ENCODE data around the gene LASP1.

Gene LASP1

DNA sequence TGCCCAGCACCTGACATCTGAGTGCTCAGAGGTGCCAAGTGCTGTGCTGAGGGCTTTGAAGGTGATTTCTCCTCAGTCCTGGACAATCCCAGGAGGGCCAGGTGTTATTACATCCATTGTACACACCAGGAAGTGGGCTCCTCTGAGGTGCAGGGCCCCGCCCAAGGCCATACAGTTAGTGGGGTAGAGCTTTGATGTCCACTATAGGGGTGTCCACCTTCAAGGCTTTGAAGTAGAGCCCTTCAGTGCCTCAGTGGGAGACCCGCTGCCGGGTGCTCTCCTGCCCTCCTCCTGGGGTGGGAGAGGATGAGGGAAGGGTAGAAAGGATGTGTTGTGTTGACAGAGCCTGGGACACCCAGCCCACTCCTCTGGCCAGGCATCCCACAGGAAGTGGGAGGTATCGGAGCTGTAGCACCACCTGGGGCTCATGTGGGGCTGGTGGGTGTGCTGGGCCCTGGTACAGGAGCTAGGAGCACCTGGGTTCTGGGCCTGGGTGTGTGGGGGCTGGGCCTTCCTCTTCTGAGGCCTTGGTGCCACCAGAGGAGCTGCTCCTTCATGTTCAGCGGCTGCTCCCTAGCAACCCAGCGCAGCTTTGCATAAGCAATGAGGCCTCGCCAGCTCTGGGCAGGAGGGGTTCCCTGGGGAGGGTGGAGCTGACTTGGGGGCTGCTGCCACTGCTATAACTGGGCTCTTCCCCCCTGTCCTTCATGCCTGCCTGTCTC lies 7.4 kb downstream of the LASP1 start:
- TF ChIP-seq, protein P1, sequence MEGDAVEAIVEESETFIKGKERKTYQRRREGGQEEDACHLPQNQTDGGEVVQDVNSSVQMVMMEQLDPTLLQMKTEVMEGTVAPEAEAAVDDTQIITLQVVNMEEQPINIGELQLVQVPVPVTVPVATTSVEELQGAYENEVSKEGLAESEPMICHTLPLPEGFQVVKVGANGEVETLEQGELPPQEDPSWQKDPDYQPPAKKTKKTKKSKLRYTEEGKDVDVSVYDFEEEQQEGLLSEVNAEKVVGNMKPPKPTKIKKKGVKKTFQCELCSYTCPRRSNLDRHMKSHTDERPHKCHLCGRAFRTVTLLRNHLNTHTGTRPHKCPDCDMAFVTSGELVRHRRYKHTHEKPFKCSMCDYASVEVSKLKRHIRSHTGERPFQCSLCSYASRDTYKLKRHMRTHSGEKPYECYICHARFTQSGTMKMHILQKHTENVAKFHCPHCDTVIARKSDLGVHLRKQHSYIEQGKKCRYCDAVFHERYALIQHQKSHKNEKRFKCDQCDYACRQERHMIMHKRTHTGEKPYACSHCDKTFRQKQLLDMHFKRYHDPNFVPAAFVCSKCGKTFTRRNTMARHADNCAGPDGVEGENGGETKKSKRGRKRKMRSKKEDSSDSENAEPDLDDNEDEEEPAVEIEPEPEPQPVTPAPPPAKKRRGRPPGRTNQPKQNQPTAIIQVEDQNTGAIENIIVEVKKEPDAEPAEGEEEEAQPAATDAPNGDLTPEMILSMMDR (IDR thresholded peaks at IDR 0.05; ENCODE audit: insufficient read depth, missing control alignments): no peak
- FAIRE-seq (no peak), DNase-seq (ENCODE audit: insufficient read length, low spot score) (no peak)

DNA sequence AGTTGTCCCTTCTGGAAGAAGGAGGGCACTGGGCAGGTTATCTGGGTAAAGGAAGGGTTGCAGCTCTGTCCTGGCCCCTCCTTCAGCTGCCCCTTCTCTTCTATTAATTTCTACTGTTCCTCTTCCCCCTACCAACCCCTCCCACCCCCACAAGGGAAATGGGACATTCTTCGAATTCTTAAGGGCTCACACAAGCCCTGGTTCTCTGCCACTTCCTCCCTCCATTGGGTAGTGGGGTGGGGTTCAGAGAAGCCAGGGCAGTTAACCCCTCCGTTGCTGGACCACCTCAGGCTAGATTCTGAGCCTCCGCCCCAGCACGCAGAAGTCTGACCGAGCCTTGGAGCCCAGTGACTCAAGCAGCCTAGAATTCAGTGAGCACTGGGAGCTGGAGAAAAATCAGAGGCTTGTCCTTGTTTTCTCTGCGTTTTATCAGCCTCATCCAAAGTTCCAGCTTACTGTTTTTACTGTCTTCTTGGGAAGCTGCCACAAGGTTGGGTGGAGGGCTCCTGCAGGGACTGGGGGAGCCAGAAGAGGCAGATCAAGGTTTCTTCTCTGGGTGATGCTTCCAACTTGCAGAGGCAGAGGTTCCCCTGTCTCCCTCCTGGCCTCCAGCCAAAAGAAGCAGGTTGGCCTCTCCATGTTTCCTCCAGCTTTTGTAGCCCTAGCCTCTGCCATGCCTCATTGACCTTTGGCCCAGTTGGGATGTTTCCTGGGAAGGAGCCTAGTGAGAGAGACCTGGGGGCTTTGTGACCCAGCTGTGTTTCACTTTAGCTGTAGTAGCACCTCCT lies 10.2 kb downstream of the LASP1 start:
- DNase-seq (ENCODE audit: insufficient read length, low spot score) (no peak), FAIRE-seq (no peak)
- TF ChIP-seq, protein P1 (IDR thresholded peaks at IDR 0.05; ENCODE audit: insufficient read depth, missing control alignments): no peak

DNA sequence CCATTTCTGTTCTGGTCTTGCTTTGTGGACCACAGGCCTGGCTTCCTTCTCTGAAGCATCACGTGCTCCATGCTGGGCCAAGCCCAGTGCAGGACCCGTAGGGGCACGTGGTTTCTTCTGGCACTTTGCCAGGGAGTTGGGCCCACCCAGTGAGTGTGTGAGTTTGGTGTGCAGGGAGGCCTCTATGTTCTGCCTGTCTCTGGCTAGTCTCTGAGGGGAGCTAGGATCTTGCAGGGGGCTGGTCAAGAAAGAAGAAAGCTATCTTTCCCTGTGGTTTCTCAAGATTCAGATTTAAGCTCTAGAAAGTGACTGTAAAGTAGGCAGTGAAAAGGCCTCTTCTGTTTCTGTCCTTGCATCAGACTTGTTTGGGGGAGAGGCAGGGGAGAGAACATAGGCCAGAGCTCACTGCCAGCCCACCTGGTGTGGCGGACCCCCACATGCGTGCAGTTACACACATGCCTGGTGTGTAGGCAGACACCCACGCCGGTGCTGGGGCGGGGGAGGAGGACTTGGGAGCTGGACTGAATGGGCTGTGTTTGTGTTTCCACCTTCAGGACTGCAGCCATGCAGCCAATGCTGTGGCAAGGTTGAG lies 11.8 kb downstream of the LASP1 start:
- DNase-seq (ENCODE audit: insufficient read length, low spot score): no peak
- TF ChIP-seq, protein P1 (IDR thresholded peaks at IDR 0.05; ENCODE audit: insufficient read depth, missing control alignments): no peak
- no peak for FAIRE-seq

DNA sequence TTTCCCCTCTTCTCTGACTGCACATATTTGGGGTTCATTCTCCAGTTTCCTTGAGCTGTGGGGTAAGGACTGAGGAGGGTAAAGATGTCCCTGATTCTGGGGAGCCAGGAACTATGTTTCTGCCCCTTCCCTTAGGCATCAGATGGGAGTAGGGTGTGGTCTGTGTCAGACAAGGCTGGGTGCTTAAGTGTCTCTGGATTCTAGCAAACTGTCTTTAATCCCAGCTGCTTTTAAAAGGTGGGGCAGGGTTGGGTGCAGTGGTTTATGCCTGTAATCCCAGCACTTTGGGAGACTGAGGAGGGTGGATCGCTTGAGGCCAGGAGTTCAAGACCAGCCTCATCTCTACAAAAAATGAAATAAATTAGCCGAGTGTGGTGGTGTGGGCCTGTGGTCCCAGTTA lies 13.0 kb downstream of the LASP1 start:
- DNase-seq (ENCODE audit: insufficient read length, low spot score) (no peak), FAIRE-seq (no peak)
- TF ChIP-seq, protein P1 (IDR thresholded peaks at IDR 0.05; ENCODE audit: insufficient read depth, missing control alignments): no peak

DNA sequence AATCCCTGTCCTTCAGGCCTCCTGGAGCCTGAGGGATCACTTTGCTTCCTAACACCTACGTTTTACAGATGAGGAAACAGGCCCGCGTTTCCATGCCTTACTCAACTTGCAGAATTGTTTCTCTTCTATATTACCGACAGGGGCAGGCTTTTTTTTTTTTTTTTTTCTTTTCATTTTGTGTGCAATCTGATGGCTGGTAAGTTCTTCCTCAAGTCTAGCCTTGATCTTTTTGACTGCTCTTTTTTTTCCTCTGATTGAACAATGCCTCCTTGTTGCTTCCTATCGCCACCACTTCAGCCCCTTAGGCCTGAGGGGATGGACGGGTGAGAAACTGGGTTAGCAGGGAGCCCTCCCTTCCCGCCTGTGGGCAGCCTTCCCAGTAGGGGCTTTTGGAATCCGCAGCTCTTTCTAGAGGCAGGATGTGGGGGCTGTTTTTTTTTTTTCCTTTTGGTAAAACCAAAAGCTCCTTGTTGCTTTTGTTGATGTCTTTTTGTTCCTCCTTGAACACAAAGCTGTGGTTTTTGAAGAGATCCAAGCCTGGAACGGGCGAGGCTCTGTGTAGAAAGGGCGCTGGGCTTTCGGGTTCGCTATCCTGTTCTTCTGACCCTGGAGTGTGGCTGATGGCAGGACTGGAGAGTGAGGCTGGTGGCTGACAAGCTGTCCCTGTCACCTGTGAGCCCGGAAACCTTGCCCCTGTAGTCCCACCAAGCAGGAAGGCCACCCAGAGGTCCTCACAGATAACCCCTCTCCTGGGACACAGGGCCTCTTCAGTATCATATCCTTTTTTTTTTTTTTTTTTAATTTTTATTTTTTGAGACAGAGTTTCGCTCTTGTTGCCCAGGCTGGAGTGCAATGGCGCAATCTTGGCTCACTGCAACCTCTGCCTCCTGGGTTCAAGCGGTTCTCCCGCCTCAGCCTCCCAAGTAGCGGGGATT lies 14.0 kb downstream of the LASP1 start:
- no peak for DNase-seq (ENCODE audit: insufficient read length, low spot score)
- TF ChIP-seq, protein P1 (IDR thresholded peaks at IDR 0.05; ENCODE audit: insufficient read depth, missing control alignments): no peak
- no peak for FAIRE-seq

DNA sequence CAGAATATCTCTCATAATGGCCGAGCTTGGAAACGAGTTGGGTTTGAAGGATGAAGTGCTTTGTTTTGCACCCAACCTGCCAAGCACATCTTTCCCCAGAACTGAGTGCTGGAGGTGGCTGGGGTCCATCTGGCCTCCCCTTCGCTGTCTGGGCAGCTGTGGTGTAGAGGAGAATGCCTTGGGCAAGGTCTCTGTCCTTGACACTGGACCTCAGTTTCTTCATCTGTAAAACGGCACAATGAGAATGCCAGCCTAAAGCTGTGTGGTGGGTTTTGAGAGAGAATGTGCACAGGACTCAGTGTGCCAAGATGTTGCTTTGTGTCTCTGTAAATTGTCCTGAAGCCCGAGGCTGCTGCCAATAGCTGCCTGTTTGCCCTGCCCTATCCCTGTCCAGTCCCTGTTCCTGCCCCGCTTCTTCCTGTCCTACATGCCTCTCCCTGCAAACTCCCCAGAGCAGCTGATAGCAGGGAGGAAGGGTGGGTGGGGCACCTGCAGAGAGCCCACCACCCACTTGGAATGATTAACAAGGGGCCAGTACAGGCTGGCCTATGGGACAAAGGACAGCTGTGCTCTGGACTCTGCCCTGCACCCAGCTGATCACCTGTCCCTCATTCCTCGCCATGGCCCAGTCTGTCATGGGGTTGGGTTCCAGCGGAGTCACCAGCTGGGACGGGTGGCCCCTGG lies 15.3 kb downstream of the LASP1 start:
- TF ChIP-seq, protein P1 (IDR thresholded peaks at IDR 0.05; ENCODE audit: insufficient read depth, missing control alignments): no peak
- no peak for FAIRE-seq
- no peak for DNase-seq (ENCODE audit: insufficient read length, low spot score)

All from D721Med (cell line).